ENCODE results near the gene CBX8.

CBX8 gene

GRCh38 chr17:79803997-79804855 lies 7.3 kb upstream of the CBX8 start:
- peak; percentile 76 to 83 for DNase-seq

DNA sequence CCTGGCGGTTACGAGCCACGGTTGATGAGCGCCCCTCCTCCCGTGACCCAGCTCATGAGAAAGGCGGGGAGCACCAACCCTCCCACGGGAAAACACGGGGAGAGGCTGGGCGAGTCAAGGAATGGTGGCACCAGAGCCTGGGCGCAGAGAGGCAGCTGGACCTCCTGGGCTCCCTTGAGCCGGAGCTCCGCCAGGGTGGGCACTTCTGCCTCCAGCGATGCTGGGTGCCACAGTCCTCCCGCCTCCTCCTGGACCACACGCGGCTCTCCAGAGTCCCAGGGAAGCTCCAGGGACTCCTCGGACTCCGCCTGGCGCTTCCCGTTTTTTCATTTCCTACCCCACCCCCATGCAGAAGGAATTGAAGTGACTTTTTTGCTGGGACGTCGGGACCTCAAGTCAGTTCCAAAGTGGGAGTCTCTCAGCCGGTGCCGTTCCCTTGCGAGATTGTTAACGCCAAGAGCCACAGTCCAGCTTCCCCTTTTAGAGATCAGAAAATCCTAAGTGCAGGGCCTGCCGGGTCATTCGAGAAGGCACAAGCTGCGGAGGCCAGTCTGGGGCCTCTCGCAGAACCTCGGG lies 6.6 kb upstream of the CBX8 start:
- DNase-seq: no peak

GRCh38 chr17:79802736-79803420 lies 6.0 kb upstream of the CBX8 start:
- DNase-seq: no peak

DNA sequence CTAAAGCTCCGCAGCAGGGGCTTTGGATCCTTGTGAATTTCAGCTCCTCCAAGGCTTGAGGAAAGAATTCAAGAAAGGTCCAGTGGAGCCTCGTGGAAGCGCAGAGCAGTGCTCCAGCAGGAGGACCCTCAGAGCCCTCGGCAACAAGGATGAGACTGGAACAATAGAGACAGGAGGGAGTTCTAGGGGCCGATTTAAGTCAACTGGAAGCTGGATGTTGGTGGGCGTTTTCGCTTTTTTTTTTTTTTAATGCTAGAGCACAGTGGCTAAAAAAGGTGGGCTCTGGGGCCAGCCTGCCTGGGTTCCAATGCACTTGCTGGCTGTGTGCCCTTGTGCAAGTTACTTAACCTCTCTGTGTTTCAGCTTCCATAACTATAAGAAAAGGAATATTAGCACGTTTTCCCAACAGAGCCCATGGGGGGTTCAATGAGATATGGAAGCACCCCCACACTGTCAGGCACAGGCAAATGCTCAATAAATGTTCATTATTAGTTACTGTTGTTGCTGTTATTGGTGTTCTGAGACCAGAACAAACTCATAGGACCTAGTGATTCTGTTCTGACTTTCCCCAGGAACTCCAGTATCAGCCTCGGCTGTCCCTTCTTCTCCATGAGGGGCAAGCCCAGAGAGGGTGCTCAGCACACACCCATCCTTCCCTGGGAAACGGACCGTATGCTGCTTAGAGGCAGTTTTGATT lies 5.3 kb upstream of the CBX8 start:
- no peak for DNase-seq

DNA sequence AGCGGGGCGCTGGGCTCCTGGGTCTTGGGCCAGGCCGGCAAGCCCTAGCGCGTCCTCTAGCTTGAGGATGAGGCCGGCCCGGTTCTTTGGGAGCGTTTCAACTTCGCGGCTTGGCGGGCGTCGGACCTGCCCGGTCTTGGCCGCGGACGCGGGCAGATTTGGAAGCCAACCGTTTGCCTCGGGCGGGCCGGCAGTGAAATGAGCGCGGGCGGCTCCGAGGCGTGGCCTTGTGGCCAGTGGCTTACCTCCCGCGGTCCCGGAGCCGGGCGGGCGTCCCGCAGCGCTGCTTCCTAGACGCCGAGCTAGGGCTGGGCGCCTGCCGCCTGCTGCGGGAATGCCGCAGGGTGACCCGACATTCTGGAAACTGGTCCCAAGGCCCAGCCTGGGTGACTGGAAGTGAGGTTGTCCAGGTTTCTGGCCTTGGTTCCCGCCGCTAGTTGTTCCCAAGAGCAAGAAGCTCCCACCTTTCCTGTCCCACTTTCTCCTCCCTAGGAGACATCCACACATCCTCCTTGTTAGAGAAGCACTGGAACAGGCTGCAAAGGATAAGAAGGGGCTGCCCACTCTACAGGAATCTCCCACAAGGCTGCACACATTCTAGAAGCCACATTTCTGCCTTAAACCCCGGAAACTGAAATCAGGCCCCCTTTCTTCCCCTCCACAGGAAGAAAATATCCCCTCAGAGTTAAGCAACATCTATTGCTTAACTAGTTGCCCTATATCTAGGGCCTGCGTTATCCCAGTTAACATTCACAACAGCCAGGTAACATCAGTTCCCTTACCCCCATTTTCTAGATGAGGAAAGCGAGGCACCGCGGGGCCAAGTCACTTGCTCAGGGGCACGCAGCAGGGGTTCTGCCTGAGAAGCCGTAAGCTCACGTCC lies 4.5 kb upstream of the CBX8 start:
- no peak for DNase-seq

DNA sequence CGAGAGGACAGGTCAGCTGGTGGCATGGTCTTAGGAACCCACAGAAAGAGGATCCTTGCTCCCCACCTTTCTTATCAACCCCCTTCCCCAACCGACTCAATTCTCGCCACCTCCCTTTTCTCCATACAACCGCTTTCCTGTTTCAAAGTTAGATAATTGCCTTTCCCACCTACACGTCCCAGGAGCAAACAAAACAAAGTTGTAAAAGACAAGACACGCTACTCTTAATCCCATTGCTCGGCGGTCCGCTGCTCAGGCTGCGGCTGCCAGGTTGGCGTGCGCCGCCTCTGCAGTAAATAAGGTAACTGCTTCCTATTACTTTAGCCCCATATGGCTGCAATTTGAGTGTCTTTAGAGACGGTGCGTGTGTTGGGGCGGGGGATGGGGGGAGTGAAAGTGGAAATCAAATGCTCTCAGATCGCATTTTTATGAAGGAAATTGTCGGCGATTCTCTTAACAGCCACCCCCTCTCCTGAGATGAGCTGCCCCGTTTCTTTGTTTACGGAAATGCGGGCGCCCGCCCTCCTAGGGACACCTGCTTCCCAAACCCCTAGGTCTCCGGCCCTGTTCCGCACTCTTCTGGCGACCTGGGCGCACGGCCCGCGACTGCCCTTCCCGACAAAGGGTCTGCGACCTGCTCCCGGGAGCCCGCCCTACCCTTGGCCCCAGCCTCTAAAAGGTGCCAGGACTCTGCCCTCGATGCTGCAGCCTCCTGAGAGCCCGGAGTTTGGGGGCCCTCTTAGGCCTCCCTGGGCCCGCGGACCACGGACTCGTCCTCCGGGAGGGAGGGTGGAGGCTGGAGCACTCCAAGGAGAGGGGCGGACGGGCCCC lies 3.7 kb upstream of the CBX8 start:
- peak; percentile 53 to 58 for DNase-seq

DNA sequence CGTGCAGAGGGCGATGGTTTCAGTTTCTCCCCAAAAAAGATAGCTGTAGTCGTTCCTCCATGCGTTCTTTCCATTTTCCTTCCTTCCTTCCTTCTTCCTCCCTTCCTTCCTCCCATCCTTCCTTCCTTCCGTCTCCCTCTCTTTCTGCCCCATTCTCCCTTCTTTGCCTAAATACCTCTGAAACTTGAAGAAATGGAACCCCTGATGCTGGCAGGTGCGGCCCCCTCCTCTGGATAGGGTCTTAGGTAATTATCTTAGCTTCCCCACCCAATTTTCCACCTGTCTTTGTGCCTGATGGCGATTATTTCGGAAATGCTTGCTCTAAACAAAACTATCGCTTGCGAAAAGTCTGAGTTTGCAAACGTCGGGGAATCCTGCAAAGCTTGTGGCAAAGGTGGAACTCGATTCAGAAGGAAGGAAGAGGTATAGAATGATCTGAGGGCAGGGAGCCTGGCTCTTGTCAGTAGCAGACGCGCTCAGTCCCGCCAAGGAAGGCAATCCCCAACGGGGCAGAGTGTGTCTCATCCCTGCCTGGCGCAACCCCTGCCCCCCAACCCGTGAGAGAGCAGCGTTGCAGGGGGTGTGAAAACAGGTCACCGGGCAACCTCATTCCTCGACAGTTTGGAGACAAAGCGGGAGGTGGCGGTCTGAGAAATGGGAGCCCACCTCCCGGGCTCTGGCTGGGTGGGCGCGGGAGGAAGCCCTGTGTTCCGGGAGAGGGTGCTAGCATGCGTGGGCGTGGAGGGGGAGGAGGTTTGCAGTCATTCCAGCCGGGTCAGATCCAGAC lies 2.9 kb upstream of the CBX8 start:
- no peak for DNase-seq

DNA sequence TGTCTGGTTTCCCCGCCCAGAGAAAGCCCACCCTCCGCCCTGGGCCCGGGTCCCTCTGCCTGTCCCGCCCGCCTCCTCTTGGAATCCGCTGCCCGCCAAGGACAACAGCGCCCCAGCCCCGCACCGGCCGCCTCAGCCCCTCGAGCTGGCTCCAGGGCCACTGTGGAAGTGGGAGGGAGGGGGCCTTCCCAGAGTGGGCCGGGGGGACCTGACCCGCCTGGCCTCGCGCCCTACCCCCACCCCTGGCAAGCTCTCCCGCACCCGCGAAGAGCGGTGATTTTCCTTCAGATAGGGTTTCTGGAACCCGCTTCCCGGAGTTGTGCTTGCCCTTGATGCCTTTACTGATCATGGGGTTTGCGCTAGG lies 2.3 kb upstream of the CBX8 start:
- no peak for DNase-seq

DNA sequence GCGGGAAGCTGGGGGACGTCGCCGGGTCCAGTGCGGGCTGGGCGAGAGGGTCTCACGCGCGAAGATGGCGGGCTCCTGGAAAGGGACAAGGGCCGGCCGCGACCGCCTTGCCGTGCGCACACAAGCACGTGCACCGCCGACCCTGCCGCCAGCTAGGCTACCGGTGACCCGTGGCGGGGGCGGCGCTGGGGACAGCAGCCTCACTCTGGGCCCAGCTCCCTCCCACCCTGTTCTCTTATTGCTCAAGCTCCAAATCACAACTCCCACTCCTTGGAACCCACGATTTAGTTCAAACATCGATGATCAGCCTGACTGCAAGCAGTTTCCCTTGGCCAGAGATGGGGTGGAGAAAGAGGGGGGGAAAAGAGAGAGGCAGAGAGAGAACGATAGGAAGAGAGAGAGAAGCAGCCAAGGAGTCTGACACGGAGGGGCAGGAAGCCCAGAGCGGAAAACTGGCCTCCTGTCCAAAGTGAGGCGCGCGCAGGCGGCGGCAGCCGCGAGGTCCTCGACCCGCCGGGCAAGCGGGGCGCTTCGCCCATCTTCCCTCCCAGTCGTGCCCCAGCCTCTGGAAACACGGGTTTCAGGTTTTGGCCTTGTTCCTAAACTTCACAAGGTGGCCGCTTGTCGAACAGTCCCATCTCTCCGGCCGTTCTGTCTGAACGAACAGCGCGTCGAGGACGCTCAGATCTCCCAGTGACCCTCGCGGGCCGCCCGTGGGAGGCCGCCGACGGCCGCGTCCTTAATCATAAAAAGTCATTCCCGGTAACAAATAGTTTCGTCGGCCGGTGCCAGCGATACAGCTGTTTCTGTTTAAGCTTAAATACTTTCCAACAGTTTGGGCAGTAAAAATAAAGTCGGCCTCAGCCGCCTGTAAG lies 1.7 kb upstream of the CBX8 start:
- DNase-seq: no peak

GRCh38 chr17:79797492-79798298 lies 818 bp upstream of the CBX8 start:
- DNase-seq: no peak

- no peak for DNase-seq
Measured at GRCh38 chr17:79796444-79796762, 474 bp downstream of the CBX8 start.

- no peak for DNase-seq
Measured at GRCh38 chr17:79795795-79796443, 958 bp downstream of the CBX8 start.

DNA sequence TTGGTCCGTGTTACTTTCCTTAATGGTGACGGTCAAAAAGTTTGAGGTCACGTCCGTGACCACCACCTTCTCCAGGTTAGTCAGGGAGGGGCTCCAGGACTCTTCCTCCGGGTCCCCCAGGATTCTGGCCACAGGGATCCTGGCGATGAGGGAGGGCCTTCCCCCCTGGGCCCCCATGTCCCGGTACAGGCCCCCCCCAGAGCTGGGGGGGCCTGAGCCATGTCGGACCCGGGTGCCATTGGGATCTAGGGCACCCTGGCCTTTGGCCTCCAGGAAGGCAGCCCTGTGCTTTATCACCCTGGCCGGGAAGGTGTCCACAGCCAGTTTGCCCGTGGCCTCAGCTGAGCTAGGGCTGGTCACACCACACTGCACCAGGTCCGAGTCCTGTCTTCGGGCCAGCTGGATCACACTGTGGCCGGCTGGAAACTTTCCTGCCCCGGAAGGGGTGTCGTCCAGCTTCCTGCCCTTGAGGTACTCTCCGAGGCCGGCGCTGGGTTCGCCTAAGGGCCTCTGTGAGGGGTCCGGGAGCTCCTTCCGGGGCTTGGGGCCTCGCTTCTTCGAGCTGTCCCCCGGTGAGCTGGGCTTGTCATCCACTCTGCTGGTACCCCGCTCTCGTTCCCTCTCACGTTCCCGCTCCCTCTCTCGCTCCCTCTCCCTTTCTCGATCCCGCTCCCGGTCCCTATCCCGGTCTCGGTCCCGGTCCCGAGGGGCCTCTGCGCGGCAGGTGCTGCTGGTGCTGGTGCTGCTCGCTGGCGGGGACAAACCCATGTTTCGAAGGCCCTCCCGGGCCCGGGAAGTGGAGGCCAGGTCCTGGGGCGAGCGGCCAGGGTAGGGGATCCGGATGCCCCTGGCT lies 2.0 kb downstream of the CBX8 start:
- no peak for DNase-seq

DNA sequence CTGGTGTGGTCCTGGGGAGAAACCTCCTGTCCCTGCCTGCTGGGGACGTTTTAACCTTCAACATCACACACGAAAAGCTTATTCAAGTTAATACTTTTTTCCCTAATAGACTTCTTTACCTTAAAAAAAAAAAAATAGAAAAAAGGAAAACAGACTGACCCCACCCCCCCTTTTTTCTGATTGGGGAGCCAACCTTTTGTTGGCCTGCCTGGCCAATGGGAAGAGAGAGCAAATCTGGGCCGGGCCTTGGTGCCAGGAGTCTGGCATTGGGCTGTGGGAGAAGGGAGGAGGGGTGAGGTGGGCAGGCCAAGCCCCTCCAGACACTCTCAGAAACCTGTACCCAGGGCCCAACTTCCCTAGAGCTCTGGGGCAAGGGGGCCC lies 3.0 kb downstream of the CBX8 start:
- DNase-seq: no peak

- DNase-seq: no peak
Measured at GRCh38 chr17:79792984-79793923, 3.6 kb downstream of the CBX8 start.

DNA sequence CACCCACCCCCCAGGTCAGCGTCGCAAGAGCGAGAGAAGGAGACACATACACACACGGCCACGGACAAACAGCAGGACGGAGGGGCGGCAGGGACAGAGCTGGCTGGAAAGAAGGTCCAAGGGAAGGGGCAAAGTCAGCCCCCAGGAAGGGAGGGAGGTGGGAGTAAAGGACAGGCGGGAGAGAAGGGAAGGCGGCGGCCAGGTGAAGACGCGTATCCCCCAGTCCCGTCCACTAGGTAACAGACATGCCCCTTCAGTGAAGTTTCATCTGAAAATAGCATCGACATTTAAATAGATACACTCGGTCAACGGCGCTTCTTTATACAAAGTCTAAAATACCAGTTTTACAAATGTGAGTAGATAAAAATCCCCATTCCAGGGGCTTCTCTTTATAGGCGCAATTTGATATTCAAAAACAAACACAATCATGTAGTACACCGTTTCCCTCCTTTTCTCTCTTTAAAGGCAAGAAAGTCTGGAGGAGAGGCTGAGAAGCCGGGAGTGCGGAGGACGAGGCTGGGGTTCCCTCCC lies 4.5 kb downstream of the CBX8 start:
- DNase-seq: no peak

All from activated CD4-positive, alpha-beta T cell treated with anti-CD3 and anti-CD28 coated beads, Interleukin-2, amount 50 U/mL, for 48 hours (primary cell).